ENCODE measurements around the gene PHLPP1. TPM values are rescaled to one million over a fixed set of nuclear protein-coding genes. Genes with fewer than 3 reads are reported as not detected.
"Not testable (repeated sequence)": the region's sequence is repeated elsewhere in the genome, so short reads cannot be mapped to it uniquely, and the experiment has no call there.

The PHLPP1 gene
- total and polyA plus RNA-seq, 8 donors = 2.1 to 77.0 (median 12.5) TPM

GRCh38 chr18:62693659-62694058 lies 21.7 kb upstream of the PHLPP1 start:
- Histone ChIP-seq H3K4me1 (no peaks in the 10 kb centered on the region), H3K36me3 (no peaks in the 10 kb centered on the region), H3K9me3 (peaks cover 0 to 16% (median 11%) of the 10 kb centered on the region in 4 donors), H3K27me3 (no peaks in the 10 kb centered on the region), H3K27ac (no peak overlapping the region), H3K4me3 (no peak overlapping the region)
- intact Hi-C loops (cut with DNase I; ENCODE audit: low total_unique reads) = no loop called here
- WGBS, 5 donors = 52 to 68% (median 61%) methylated on average over 1 of the region's 1 CpG
- TF ChIP-seq CTCF (IDR thresholded peaks at IDR 0.05) = no peak
- no peak for TF ChIP-seq POLR2A (IDR thresholded peaks at IDR 0.05)
- no peak for TF ChIP-seq EP300 (IDR thresholded peaks at IDR 0.05)
- TF ChIP-seq POLR2AphosphoS5 (IDR thresholded peaks at IDR 0.05) = no peak
- no peak for DNase-seq

DNA sequence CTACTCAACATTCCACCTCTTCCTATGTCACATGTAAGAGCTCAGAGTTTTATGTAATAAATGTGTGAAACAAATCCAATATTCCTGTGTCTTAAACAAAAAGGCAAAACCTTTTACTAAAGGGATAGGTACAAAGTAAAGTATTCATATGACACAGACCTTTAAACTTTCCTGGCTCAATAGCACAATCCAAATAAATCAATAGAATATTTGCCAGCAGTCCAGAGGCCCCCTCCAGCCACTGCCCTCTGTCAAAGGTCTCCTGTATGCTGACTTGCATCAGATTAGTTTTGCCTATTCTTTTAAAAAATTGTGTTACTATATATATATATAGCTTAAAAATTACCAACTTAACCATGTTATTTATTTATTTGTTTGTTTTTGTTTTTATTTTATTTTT lies 17.7 kb upstream of the PHLPP1 start:
- Histone ChIP-seq H3K27ac (no peak overlapping the region), H3K4me3 (no peak overlapping the region), H3K36me3 (no peaks in the 10 kb centered on the region), H3K4me1 (no peaks in the 10 kb centered on the region), H3K27me3 (no peaks in the 10 kb centered on the region), H3K9me3 (no peaks in the 10 kb centered on the region)
- TF ChIP-seq EP300 (IDR thresholded peaks at IDR 0.05) = no peak
- no peak for TF ChIP-seq CTCF (IDR thresholded peaks at IDR 0.05)
- TF ChIP-seq POLR2AphosphoS5 (IDR thresholded peaks at IDR 0.05) = no peak
- TF ChIP-seq POLR2A (IDR thresholded peaks at IDR 0.05) = no peak
- intact Hi-C loops (cut with DNase I; ENCODE audit: low total_unique reads) = no loop called here
- DNase-seq = no peak

DNA sequence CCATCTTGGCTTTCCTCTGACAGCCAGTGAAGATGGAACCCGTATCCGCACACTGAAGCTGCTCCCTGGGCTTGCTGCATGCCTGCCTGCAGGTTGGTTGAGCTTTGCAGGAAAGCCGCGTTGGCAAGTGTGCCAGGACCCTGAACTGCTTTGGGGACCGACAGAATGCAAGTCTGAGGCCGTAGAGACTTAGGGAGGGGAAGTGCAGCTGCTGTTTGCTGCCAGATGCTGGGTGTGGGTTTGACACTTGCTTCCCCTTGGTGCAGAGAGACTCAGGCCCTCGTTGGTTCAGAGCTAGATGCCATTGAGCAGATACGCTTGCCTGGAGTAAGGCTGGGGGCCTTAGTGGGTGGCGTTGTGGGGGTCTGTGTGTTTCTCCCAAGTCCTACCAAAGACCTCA lies 13.1 kb upstream of the PHLPP1 start:
- intact Hi-C loops (cut with DNase I; ENCODE audit: low total_unique reads) = loop anchor here (10.0 kb wide), 2 partner anchors 107 to 113 kb away; no protein-coding TSS in a partner anchor
- H3K27ac ChIP-seq = no peak overlapping the region
- H3K27me3 ChIP-seq = no peaks in the 10 kb centered on the region
- 59 to 77% (median 68%) methylated on average over 6 to 9 of the region's 9 CpGs for WGBS, 5 donors
- DNase-seq = no peak
- TF ChIP-seq POLR2AphosphoS5 (IDR thresholded peaks at IDR 0.05) (no peak), CTCF (IDR thresholded peaks at IDR 0.05) (no peak), EP300 (IDR thresholded peaks at IDR 0.05) (no peak), POLR2A (IDR thresholded peaks at IDR 0.05) (no peak)
- no peaks in the 10 kb centered on the region for H3K4me1 ChIP-seq
- H3K4me3 ChIP-seq = no peak overlapping the region
- no peaks in the 10 kb centered on the region for H3K9me3 ChIP-seq
- H3K36me3 ChIP-seq = no peaks in the 10 kb centered on the region

DNA sequence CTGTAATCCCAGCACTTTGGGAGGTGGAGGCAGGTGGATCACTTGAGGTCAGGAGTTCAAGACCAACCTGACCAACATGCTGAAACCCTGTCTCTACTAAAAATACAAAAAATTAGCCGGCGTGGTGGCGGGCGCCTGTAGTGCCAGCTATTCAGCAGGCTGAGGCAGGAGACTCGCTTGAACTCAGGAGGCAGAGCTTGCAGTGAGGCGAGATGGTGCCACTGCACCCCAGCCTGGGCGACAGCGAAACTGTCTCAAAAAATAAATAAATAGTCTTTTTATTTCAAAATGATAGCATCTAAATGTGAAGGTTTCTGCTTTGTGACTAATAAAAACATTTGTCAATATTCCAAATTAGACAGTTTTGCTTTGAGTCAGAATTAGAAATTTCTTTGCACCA lies 8.5 kb upstream of the PHLPP1 start:
- DNase-seq, H3K4me3 ChIP-seq, H3K36me3 ChIP-seq, H3K27me3 ChIP-seq, H3K27ac ChIP-seq, H3K4me1 ChIP-seq, H3K9me3 ChIP-seq: not testable (repeated sequence)
- intact Hi-C loops (cut with DNase I; ENCODE audit: low total_unique reads) = loop anchor here (5.0 to 10.0 kb wide), 3 partner anchors 108 to 275 kb away; no protein-coding TSS in a partner anchor
- 91 to 96% (median 94%) methylated on average over 8 of the region's 8 CpGs for WGBS, 5 donors

DNA sequence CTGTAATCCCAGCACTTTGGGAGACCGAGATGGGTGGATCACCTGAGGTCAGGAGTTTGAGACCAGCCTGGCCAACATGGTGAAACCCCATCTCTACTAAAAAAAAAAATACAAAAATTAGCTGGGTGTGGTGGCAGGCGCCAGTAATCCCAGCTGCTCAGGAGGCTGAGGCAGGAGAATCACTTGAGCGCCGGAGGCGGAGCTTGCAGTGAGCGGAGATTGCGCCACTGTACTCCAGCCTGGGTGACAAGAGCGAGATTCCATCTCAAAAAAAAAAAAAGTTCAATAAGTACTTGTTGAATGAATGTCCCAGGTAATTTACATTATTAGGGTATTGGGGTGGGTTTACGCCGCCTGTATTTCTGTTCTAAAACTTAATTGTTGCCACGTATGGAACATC lies 5.4 kb upstream of the PHLPP1 start:
- H3K9me3 ChIP-seq, H3K27me3 ChIP-seq, H3K27ac ChIP-seq, H3K36me3 ChIP-seq, H3K4me3 ChIP-seq, DNase-seq, H3K4me1 ChIP-seq: not testable (repeated sequence)
- intact Hi-C loops (cut with DNase I; ENCODE audit: low total_unique reads) = loop anchor here (5.0 to 10.0 kb wide), 3 partner anchors 105 to 272 kb away; no protein-coding TSS in a partner anchor
- WGBS, 5 donors = 90 to 94% (median 92%) methylated on average over 11 of the region's 11 CpGs

Measured in stomach (tissue), 9 donors.